ENCODE data around the gene SLC35D2.

SLC35D2 gene

DNA sequence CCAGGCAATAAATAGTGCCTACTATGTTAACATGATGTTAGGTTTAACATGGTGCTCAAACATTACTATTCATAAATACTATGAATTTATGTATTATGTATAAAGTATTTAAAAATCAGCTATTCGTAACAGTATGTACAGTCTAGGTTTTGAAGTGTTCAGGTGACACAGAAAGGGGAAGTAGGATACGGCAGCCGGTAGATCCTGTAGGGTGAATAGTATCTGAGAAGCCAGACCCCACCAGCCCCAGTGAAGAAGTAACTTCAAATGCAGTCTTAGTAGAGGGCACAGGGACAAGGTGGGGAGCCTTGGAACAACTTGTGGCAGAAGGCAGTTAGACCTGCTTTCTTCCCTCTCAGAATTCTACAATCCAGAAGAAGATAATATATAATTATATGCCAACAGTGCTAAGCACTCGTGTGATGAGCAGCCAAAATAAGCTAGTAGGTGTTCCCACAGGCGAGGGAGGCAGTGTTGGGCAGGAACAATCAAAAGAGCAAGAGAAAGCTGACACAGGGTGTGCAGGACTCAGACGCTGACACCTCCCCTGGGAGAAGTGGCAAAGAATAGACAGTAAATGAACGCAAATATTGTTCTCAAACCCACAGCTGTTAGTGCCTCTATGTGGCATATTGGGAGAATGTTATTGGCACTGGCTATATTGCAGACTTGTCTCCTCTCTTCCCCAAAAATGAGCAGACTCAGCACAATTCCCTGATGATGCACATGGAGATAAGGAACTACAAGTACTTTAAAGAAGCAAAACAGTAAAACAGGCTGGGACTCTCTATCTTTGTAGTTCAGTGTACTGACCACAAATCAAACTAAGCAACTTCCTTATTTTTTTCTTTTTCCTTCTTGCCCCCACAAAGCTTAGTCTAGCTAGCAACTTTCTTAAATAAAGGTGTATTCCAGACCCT lies 30.1 kb upstream of the SLC35D2 start:
- H3K4me3 Mint-ChIP-seq, result peak overlapping the region; percentile 57
- peaks cover 41% of the 10 kb centered on the region for H3K4me1 Mint-ChIP-seq
- H3K9me3 Mint-ChIP-seq, result no peaks in the 10 kb centered on the region
- H3K27me3 Mint-ChIP-seq, result no peaks in the 10 kb centered on the region
- no peak for ATAC-seq
- no peak overlapping the region for H3K27ac Mint-ChIP-seq
- H3K36me3 Mint-ChIP-seq (ENCODE audit: low read depth), result peaks cover 32% of the 10 kb centered on the region
- DNase-seq, result no peak

DNA sequence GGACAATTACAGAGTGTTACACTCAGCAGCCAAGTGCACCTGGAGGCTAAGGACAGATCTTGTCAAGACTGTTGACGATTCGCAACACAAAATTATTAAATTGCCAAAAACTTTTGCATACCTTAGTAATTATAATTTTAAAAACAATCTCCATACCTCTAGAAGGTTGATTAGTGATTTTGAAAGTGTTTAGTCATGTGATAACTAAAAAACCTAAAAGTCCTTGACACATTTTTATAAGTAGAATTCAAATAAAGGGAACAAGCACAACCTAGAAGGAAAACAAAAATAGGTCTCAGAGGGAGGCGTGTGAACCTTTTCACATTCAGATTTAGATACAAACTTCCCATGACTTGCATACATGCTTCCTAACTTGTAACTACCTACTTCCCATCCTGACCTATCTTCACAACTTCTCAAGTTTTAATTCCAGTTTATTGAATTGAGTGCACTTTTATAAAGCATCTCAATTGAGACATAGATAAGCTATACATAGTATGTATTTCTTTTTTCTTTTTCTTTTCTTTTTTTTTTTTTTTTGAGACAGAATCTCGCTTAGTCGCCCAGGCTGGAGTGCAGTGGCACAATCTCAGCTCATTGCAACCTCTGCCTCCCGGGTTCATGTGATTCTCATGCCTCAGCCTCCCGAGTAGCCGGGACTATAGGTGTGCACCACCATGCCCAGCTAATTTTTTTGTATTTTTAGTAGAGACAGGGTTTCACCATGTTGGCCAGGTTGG lies 28.8 kb upstream of the SLC35D2 start:
- Mint-ChIP-seq H3K4me1 (peaks cover 42% of the 10 kb centered on the region), H3K9me3 (no peaks in the 10 kb centered on the region), H3K27me3 (no peaks in the 10 kb centered on the region), H3K27ac (no peak overlapping the region), H3K4me3 (no peak overlapping the region), H3K36me3 (ENCODE audit: low read depth) (peaks cover 38% of the 10 kb centered on the region)
- no peak for DNase-seq
- ATAC-seq, result no peak

DNA sequence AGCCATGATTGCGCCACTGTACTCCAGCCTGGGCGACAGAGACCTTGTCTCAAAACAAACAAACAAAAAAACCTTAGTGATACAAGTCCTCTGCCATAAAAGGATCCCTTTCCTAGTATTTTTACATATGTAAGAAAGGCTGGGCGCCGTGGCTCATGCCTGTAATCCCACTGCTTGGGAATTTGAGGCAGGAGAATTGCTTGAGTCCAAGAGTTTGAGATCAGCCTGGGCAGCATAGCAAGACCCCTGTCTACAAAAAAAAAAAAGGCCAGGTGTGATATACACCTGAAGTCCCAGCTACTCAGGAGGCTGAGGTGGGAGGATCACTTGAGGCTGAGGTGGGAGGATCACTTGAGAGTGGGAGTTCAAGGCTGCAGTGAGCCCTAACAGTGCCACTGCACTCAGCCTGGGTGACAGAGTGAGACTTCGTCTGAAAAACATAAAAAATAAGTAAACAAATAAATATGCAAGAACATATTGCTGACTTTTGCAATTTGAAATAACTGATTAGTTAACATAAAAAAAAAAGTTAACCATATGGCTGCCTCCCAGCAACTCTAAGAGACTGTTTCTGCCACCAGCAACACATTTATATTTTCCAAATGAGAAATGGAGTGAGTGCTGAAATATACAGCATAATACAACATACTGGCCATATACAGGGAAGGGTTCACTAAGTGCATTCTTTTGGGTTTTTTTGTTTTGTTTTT lies 27.8 kb upstream of the SLC35D2 start:
- ATAC-seq (no peak), DNase-seq (no peak)
- H3K27me3 Mint-ChIP-seq, result no peaks in the 10 kb centered on the region
- peaks cover 35% of the 10 kb centered on the region for H3K36me3 Mint-ChIP-seq (ENCODE audit: low read depth)
- H3K27ac Mint-ChIP-seq, result no peak overlapping the region
- H3K4me1 Mint-ChIP-seq, result peaks cover 39% of the 10 kb centered on the region
- H3K9me3 Mint-ChIP-seq, result no peaks in the 10 kb centered on the region
- no peak overlapping the region for H3K4me3 Mint-ChIP-seq

DNA sequence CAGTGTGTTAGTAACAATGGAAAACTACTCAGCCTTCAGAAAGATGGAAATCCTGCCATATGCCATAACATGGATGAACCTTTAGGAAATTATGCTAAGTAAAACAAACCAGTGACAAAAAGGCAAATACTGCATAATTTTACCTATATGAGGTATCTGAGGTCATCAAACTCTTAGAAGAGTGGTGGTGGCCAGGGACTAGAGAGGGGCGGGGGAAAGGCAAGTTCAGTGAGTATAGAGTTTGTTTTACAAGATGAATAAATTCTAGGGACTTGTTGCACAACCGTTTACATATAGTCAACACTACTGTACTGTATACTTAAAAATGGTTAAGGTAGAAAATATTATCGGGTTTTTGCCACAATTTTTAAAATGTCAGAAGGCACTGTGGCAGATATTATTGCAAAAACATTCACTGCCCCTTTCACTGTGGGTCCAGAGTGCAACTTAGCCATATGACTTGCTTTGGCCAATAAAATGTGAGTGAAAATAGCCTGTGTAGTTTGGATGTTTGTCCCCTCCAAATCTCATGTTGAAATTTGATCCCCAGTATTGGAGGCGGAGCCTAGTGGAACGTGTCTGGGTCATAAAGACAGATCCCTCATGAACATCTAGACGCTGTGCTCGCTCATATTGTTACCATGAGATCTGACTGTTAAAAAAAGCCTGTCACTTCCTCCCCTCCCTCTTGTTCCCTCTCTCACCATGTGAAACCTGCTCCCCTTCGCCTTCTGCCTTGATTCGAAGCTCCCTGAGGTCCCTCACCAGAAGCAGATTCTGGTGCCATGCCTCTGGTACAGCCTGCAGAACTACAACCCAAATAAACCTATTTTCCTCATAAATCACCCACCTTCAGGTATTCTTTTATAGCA lies 25.1 kb upstream of the SLC35D2 start:
- ATAC-seq (no peak), DNase-seq (no peak)
- Mint-ChIP-seq H3K27me3 (no peaks in the 10 kb centered on the region), H3K4me1 (peaks cover 22% of the 10 kb centered on the region), H3K9me3 (no peaks in the 10 kb centered on the region), H3K36me3 (ENCODE audit: low read depth) (peaks cover 32% of the 10 kb centered on the region), H3K27ac (no peak overlapping the region), H3K4me3 (no peak overlapping the region)

DNA sequence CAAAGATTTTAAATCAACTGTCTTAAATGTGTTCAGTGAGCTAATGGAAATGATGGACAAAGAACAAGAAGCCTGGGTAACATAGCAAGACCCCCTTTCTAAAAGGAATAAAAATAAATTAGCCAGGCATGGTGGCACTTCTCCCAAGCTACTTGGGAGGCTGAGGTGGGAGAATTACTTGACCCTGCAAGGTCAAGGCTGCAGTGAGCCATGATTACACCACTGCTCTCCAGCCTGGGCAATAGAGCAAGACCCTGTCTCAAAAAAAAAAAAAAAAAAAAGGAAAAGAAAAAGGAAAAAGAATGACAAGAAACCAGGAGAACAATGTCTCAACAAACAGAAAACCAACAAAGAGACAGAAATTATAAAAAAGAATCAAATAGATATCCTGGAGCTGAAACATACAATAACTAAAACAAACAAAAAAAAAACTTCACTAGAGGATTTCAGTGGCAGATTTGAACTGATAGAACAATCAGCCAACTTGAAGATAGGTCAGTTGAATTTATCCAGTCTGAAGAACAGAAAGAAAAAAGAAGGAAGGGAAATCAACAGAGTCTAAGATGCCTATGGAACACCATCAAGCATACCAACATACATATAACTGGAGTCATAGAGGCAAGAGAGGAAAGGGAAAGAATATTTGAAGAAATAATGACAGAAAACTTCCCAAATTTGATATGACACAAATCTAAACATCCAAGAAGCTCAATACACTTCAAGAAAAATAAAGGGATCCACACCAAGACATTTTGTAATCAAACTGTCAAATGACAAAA lies 16.8 kb upstream of the SLC35D2 start:
- H3K4me3 Mint-ChIP-seq, result no peak overlapping the region
- H3K27me3 Mint-ChIP-seq, result no peaks in the 10 kb centered on the region
- peaks cover 45% of the 10 kb centered on the region for H3K36me3 Mint-ChIP-seq (ENCODE audit: low read depth)
- no peaks in the 10 kb centered on the region for H3K9me3 Mint-ChIP-seq
- H3K27ac Mint-ChIP-seq, result peak overlapping the region; percentile 41
- ATAC-seq, result no peak
- no peak for DNase-seq
- peaks cover 34% of the 10 kb centered on the region for H3K4me1 Mint-ChIP-seq

DNA sequence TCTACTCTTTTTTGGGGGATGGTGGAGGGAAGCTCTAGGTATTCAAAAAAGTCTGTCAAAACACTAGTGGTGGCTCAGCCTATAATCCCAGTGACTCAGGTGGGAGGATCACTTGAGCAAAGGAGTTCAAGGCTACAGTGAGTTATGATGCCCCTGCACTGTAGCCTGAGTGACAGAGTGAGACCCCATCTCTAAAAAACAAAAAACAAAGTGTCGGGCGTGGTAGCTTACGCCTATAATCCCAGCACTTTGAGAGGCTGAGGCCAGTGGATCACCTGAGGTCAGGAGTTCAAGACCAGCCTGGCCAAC lies 15.8 kb upstream of the SLC35D2 start:
- H3K4me1 Mint-ChIP-seq, result peaks cover 34% of the 10 kb centered on the region
- peaks cover 45% of the 10 kb centered on the region for H3K36me3 Mint-ChIP-seq (ENCODE audit: low read depth)
- H3K27ac Mint-ChIP-seq, result peak overlapping the region; percentile 76
- H3K4me3 Mint-ChIP-seq, result no peak overlapping the region
- ATAC-seq (peak; percentile 52), DNase-seq (no peak)
- H3K9me3 Mint-ChIP-seq, result no peaks in the 10 kb centered on the region
- H3K27me3 Mint-ChIP-seq, result no peaks in the 10 kb centered on the region

DNA sequence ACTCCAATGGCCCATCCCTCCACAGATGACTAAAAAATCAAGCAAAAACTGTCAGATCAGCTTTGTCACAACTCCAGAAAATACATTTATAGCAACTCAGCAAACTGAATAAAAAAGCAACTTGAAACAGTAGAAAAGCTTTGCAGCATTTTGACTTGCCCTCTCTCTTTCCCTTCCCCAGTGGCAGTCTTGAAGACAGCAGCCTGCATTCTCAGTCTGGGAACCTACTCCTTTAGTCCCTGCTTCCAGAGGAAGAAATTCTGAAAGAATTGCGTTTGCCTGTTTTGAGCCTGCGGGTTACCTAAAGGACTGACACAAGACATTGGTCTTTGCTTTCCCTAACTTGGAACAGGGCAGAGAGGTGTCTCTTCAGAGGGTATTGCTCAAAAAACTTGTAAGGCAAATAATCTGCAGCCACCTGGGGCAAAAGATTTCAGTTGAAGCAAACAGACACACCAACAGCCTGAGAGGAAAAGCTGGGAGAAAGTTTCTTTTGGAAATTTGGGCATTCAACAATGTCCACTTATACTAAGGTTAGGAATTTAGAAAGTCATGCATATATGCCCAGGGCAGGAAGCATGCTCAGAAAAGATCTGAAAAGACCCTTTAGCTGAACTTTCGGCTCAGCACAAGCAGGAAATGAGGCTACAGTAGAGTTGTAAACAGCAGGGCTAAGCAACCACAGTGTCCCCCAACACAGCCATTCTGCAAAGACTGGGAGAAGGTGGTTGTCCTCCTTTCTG lies 15.2 kb upstream of the SLC35D2 start:
- Mint-ChIP-seq H3K27me3 (no peaks in the 10 kb centered on the region), H3K4me1 (peaks cover 34% of the 10 kb centered on the region), H3K4me3 (no peak overlapping the region), H3K36me3 (ENCODE audit: low read depth) (peaks cover 46% of the 10 kb centered on the region), H3K9me3 (no peaks in the 10 kb centered on the region), H3K27ac (peak overlapping the region; percentile 76)
- DNase-seq (no peak), ATAC-seq (no peak)

DNA sequence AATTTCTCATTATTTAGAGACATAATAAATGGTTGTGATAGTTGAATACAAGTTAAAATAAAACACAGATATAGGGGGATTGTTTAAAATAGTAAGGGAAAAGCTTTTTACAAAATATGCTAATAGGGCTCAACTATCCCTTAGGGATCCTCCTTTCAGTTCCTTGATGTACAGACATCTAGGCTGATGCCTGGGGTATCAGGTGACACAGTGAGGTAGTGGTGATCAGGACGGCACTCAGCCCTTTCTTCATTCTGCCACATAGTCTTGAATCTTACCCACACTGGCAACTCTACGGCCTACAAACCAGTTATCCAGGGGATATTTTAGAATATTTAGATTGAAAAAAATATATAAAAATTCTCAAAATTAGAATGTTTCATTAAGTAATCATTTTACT lies 12.5 kb upstream of the SLC35D2 start:
- DNase-seq, result no peak
- peaks cover 29% of the 10 kb centered on the region for H3K4me1 Mint-ChIP-seq
- H3K36me3 Mint-ChIP-seq (ENCODE audit: low read depth), result peaks cover 52% of the 10 kb centered on the region
- H3K27ac Mint-ChIP-seq, result no peak overlapping the region
- no peaks in the 10 kb centered on the region for H3K9me3 Mint-ChIP-seq
- no peaks in the 10 kb centered on the region for H3K27me3 Mint-ChIP-seq
- no peak for ATAC-seq
- no peak overlapping the region for H3K4me3 Mint-ChIP-seq

DNA sequence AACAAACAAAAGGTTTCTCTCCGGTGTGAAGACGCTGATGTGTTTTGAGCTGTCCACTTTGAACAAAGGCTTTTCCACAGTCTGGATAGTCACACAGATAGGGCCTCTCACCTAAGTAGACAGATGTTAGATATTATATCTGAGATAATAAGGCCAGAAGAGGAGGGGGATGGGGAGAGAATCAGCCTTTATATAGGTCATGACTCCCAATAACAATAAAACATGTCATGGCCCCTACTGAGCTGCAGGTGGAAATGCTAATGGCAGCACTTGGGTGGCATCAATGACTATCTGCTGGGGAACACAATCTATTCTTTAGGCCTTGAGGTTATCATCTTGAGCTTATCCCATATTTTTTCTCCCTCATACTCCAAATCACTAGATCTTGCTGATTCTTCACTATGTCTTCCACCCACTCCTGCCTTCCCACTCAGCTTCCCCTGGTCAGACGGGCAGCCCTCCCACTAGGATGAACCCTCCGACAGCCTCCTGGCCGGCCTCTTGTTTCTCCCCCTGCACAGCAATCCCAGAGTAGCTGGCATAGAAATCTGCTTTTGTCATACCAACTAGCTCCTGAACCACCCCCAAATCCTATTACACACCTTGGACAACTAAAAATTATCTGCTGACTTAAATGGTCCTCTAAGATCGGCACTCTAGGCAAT lies 11.5 kb upstream of the SLC35D2 start:
- no peak for ATAC-seq
- DNase-seq, result no peak
- Mint-ChIP-seq H3K4me1 (peaks cover 19% of the 10 kb centered on the region), H3K27me3 (no peaks in the 10 kb centered on the region), H3K36me3 (ENCODE audit: low read depth) (peaks cover 56% of the 10 kb centered on the region), H3K27ac (no peak overlapping the region), H3K9me3 (no peaks in the 10 kb centered on the region), H3K4me3 (no peak overlapping the region)

DNA sequence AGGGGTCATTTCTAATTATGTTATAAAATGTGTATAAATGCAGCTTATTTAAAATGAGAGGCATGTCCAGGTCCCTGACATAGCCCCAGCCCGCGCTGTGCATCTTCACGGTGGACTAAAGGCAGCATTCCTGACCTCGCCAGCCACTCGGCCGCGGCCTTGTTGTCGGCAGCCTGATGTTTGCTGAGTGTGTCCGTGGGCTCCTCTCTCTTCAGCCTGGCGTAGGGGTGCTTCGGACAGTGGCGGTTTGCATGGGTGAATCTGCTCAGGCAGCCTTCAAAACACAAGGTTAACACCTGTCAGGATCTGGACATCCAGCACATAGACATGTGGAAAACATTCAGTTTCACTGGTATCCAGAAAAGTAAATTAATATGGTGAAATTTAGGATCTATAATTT lies 8.8 kb upstream of the SLC35D2 start:
- ATAC-seq (no peak), DNase-seq (no peak)
- peaks cover 52% of the 10 kb centered on the region for H3K36me3 Mint-ChIP-seq (ENCODE audit: low read depth)
- H3K27ac Mint-ChIP-seq, result no peak overlapping the region
- H3K9me3 Mint-ChIP-seq, result no peaks in the 10 kb centered on the region
- H3K4me3 Mint-ChIP-seq, result no peak overlapping the region
- H3K27me3 Mint-ChIP-seq, result no peaks in the 10 kb centered on the region
- peaks cover 3% of the 10 kb centered on the region for H3K4me1 Mint-ChIP-seq

DNA sequence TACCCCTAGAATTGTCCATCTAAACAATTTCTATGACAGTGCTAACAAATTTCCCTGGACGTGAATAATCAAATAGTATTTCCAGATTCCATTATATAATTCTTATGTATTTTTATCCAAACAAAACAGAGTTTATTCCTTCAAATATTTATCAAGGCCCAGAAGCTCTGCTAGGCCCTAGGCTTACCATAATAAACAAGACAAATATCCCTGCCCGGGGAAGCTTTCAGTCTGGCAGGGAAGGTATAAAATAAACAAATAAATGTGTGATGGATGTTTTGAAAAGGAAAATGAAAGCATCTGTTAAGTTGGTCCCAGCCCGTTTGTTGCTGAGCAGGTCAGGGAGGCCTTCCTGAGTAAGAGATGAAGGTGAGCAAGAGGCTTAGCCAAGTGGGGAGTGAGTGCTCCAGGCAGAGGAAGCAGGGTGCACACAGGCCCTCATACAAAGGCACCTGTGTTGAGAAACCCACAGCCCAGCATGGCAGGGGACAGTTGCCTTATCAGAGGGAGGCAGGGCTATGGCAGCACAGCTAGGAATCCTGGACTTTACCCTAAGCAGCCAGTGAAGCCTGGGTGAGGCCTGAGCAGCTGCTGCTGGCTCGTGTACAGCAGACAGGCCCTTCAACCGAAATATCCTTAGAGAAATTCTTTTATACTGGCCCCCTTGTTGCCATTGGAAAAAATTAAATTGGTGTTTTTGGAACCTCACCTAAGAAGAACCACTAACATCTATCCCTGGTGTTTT lies 7.7 kb upstream of the SLC35D2 start:
- ATAC-seq, result no peak
- H3K27me3 Mint-ChIP-seq, result no peaks in the 10 kb centered on the region
- H3K27ac Mint-ChIP-seq, result no peak overlapping the region
- no peak for DNase-seq
- H3K36me3 Mint-ChIP-seq (ENCODE audit: low read depth), result peaks cover 54% of the 10 kb centered on the region
- no peak overlapping the region for H3K4me3 Mint-ChIP-seq
- H3K9me3 Mint-ChIP-seq, result no peaks in the 10 kb centered on the region
- peaks cover 3% of the 10 kb centered on the region for H3K4me1 Mint-ChIP-seq

DNA sequence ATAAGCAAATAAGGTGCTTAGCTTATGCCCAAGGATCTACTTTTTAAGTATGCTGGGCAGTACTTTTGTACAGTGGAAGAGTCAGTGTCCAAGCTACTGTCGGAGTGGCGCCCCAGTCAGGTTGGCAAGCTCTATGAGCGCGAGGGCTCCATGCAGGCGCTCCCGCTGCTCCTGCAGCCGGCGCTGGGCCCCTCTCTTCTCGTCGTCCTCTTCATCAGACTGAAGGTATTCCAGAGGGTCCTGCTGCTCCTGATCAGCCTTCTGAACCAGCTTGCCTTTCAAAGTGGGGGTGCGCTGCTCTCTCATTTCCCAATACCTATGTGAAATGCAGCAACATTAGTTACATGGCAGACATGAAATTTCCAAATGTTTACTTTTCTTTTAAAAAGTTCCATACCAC lies 4.6 kb upstream of the SLC35D2 start:
- Mint-ChIP-seq H3K4me1 (peaks cover 12% of the 10 kb centered on the region), H3K27me3 (no peaks in the 10 kb centered on the region), H3K9me3 (no peaks in the 10 kb centered on the region), H3K36me3 (ENCODE audit: low read depth) (peaks cover 55% of the 10 kb centered on the region), H3K27ac (no peak overlapping the region), H3K4me3 (no peak overlapping the region)
- ATAC-seq (no peak), DNase-seq (no peak)
